Mucosa of gallbladder (tissue), 1 donor: ENCODE results near the gene OR11A1. TPM values are rescaled to one million over a fixed set of nuclear protein-coding genes. Genes with fewer than 3 reads are reported as not detected.
"Not testable (repeated sequence)": the region's sequence is repeated elsewhere in the genome, so short reads cannot be mapped to it uniquely, and the experiment has no call there.

Source experiments
- DNase-seq: peaks from one replicate; pipeline ENCODE4 v3.0.0-alpha.2; 2020; ENCODE audit warnings: low spot score
- total RNA-seq: library from RNA; stranded (reverse); gene quantifications from one replicate; pipeline ENCODE4 v1.2.1, GENCODE V29; 2021
- donor health status: DM: no; HTN: no; CAD: no.

OR11A1 gene
- total RNA-seq, 1 donor from 2014 or later: not detected

- no peak for DNase-seq
These were observed 21.9 kb upstream of the OR11A1 start for GRCh38 chr6:29478740-29479139.

DNA sequence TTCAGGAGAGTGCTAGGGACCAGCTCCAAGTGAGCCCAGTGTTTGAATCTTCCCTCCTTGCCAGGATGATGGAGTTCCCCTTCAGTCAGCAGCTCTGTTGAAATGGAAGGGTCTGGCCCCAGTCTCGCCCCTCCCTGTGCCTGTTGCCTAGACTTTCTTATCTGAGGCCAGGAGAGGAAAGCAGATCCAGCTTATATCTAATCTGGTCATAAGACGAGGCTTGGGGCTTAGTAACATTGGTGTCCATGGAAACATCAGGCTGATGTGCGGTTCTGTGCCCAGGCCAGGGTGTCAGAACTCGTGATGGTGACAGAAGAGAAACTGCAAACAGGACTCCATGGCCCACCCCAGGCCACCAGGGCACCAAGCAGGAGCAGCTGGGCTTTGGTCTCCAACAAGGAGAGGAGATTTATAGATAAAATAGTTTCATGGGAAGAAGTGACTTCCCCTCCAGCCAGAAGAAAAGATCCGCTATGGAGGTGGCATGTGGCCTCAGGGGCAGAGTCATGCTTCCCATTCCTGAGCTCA is 21.1 kb upstream of the OR11A1 start:
- DNase-seq: no peak

- DNase-seq: no peak
These were observed 18.1 kb upstream of the OR11A1 start for GRCh38 chr6:29474996-29475395.

- DNase-seq: no peak
These were observed 9.4 kb upstream of the OR11A1 start for GRCh38 chr6:29466241-29466640.

DNA sequence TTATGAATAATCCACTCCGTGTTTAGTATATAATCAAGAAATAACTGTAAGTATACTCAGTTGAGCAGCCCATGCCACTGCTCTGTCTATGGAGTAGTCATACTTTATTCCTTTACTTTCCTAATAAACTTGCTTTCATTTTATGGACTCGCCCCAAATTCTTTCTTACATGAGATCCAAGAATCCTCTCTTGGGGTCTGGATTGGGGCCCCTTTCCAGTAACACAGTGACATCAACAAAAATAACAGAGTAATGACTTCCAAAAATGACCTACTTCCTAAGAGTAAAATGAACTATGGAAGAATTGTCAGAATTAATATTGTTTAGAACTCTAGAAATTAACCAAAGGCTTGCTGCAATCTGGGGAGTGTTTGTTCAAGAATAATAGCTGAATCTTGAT is 8.9 kb upstream of the OR11A1 start:
- DNase-seq: no peak

DNA sequence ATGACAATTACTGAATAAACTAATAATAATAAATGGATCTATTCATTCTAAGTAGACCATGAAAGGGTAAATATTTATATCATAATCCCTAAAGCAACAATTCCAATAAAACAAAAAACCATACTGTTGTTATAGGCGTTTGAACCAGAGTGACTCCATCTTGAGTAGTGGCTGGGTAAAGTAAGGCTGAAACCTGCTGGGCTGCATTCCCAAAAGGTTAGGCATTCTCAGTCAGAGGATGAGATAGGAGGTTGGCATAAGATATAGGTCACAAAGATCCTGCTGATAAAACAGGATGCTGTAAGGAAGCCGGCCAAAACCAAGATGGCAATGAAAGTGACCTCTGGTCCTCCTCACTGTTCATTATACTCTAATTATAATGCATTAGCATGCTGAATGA is 8.4 kb upstream of the OR11A1 start:
- no peak for DNase-seq

GRCh38 chr6:29462022-29462421 is 5.2 kb upstream of the OR11A1 start:
- DNase-seq: no peak

GRCh38 chr6:29461021-29461814 is 4.3 kb upstream of the OR11A1 start:
- no peak for DNase-seq

- DNase-seq: no peak
These were observed 5.2 kb downstream of the OR11A1 start for GRCh38 chr6:29451471-29452193.

DNA sequence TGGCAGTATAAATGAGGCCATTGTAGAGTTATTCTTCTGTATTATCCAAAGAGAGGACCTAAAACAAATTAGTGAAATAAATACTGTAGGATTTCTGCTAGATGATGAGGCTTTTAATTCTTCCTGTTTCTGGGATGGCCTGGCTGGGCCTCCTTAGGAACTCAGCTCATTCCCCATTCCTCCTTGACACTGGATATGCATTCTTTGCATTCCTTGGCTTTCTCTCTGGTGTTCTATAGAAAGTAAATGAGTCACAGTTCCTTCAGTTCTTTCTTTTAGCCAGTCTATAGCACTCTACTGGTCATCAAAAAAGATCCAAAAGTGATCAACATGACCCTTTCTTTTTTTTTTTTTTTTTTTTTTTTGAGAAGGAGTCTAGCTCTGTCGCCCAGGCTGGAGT is 9.2 kb downstream of the OR11A1 start:
- DNase-seq: no peak

GRCh38 chr6:29444031-29444430 is 12.8 kb downstream of the OR11A1 start:
- not testable (repeated sequence) for DNase-seq

GRCh38 chr6:29442719-29443118 is 14.2 kb downstream of the OR11A1 start:
- no peak for DNase-seq

- DNase-seq: no peak
These were observed 17.9 kb downstream of the OR11A1 start, which contains the start of gene OR10C1 for GRCh38 chr6:29439006-29439405. OR10C1 (plus strand) TSS chr6:29439306; CDS start chr6:29440016, 710 bp downstream.

GRCh38 chr6:29436730-29437129 is 20.1 kb downstream of the OR11A1 start:
- DNase-seq: not testable (repeated sequence)

DNA sequence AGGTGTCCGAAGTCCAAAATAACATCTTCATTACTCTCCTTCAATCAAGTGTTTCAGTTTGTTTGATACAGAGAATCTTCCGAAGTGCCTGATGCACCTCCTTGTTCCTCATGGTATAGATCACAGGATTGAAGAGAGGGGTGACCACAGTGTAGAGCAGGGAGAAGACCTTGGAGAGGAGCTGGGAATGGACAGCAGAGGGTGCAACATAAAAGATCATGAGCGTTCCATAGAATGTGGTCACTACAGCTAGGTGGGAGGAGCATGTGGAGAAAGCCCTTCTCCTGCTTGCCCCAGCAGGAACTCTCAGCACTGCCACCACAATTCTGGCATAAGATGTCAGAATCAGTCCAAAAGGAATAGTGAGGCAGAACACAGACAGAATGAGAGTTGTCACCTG is 30.2 kb downstream of the OR11A1 start:
- no peak for DNase-seq

DNA sequence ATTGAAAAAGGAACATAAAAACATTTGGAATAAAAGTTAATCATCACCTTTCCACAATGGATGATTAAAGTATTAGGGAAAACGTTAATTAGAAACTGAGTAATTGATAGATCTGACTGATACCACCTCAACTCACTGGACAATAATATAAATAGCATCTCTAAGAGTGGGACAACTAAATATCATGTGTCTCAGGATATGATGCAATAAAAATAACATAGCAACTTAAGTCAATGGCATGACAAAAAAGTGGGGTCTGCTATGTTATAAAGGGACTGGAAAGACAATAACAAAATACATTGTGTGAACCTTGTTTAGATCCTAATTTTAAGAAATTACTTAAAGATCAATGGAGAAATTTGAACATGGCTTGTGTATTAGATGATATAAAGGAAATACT is 31.8 kb downstream of the OR11A1 start:
- no peak for DNase-seq

- DNase-seq: no peak
These were observed 32.3 kb downstream of the OR11A1 start for GRCh38 chr6:29424575-29424974.

- DNase-seq: no peak
These were observed 32.7 kb downstream of the OR11A1 start for GRCh38 chr6:29424168-29424567.

DNA sequence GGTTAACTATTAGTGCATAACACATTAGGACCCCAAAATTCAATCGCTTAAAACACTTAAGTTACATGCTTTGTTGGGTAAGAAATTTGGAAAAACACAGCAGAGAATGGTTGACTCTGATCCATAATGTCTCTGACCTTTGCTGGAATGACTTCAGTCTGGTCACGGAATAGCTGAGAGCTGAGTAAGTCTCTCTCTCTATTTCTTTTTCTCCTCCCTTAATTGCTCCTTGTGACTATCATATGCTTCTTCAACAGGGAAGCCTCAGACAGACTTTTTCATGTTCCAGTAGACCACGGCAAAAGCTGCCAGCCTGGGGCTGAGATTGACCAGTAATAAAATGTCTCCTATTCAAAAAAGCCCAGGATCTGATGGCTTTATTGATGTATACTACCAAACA is 37.4 kb downstream of the OR11A1 start:
- no peak for DNase-seq

DNA sequence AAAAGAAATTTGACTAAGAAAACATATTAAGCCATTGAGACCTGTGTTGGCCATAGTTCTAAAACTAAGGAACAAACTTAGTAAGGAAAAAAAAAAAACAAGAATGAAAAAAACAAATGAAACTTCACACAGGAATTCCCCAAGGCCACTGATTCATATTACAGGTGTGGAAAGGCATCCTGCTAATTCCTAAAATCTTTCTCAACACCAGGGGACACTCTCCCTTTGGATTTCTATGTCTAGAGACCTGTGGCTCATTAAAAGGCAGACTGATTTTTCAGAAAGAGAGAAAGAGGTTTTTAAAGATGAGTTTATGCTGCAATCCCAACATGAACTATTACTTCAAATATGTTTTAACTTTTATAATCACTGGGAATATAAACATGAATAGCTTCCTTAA is 42.3 kb downstream of the OR11A1 start, which contains the start of gene OR12D1:
OR12D1 (plus strand) TSS at position 341 of the 400 bp plus-strand sequence.
- DNase-seq: no peak

GRCh38 chr6:29403801-29404200 is 53.1 kb downstream of the OR11A1 start:
- no peak for DNase-seq

- DNase-seq: no peak
These were observed 57.3 kb downstream of the OR11A1 start for GRCh38 chr6:29399525-29399924.

GRCh38 chr6:29395331-29395730 is 61.5 kb downstream of the OR11A1 start, which contains the start of gene OR12D2:
OR12D2 (plus strand) TSS chr6:29395631; CDS start chr6:29396700, 1,069 bp downstream.
- DNase-seq: no peak
